HepG2 (cell line): ENCODE measurements around the gene ZFPM1. TPM values are rescaled to one million over a fixed set of nuclear protein-coding genes. Genes with fewer than 3 reads are reported as not detected.
A peak's percentile ranks its signal among the peaks of the same experiment; 100 is the strongest.

Source experiments
- GATA4 ChIP-seq: sonication (generic); IDR thresholded peaks from 2 replicates; pipeline ENCODE4 v1.6.1; 2016; ENCODE audit warnings: antibody characterized with exemption, low read depth, borderline replicate concordance
- HDAC6 ChIP-seq: fragments of 200-600 bp; sonication (generic); IDR thresholded peaks from 2 replicates; pipeline ENCODE4 v1.7.0; 2017; ENCODE audit warnings: mild to moderate bottlenecking, antibody characterized with exemption, low read length, low read depth
- HMG20B ChIP-seq: conservative IDR thresholded peaks from 2 replicates; pipeline ENCODE4 v1.6.1; 2016; ENCODE audit warnings: missing genetic modification reagents, missing compliant biosample characterization
- NFIB ChIP-seq: sonication (generic); formaldehyde crosslinking; IDR thresholded peaks from 2 replicates; pipeline ENCODE4 v1.9.0; 2021; ENCODE audit warnings: missing genetic modification reagents, mild to moderate bottlenecking, borderline replicate concordance
- NR2F6 ChIP-seq, 2 experiments: IDR thresholded peaks; 2 replicates each; pipeline ENCODE4 v1.6.1; 2016; ENCODE audit warnings: antibody characterized with exemption in 1 of 2, mild to moderate bottlenecking in 1 of 2
- REL ChIP-seq: sonication (generic); formaldehyde crosslinking; conservative IDR thresholded peaks from 2 replicates; pipeline ENCODE4 v1.8.0; 2022; ENCODE audit warnings: mild to moderate bottlenecking, missing genetic modification reagents, moderate library complexity
- SNAPC2 ChIP-seq: sonication (generic); formaldehyde crosslinking; IDR thresholded peaks from 2 replicates; pipeline ENCODE4 v1.8.1; 2022; ENCODE audit warnings: mild to moderate bottlenecking, missing genetic modification reagents
- ZFP36L2 ChIP-seq: sonication (generic); formaldehyde crosslinking; IDR thresholded peaks from 2 replicates; pipeline ENCODE4 v1.4.0; 2020; ENCODE audit warnings: missing genetic modification reagents
- ZNF12 ChIP-seq: sonication (generic); formaldehyde crosslinking; IDR thresholded peaks from 2 replicates; pipeline ENCODE4 v1.5.0; 2020; ENCODE audit warnings: missing genetic modification reagents
- ZNF296 ChIP-seq: sonication (generic); formaldehyde crosslinking; conservative IDR thresholded peaks from 2 replicates; pipeline ENCODE4 v1.5.0; 2020; ENCODE audit warnings: mild to moderate bottlenecking, missing genetic modification reagents
- ZNF614 ChIP-seq: IDR thresholded peaks from 2 replicates; pipeline ENCODE4 v1.6.1; 2018; ENCODE audit warnings: missing biosample characterization, missing genetic modification reagents, inconsistent platforms, borderline replicate concordance
- ZNF792 ChIP-seq: IDR thresholded peaks from 2 replicates; pipeline ENCODE4 v1.6.1; 2016
- polyA plus RNA-seq, 8 experiments: library from polyadenylated mRNA; depleted of rRNA in 3 of 8; stranded (reverse) in 7 of 8; unstranded in 1 of 8; fragments of >200 nt; fragmentation: Illumina TruSeq in 4 of 8; extraction: Trizol in 4 of 8; gene quantifications; 2 replicates each; pipeline versions ENCODE4 v1.2.1 to v1.2.3, GENCODE V29; 2011 to 2016; ENCODE audit warnings: low read depth in 4 of 8, missing spikeins in 1 of 8, mixed read lengths in 1 of 8; ENCODE audit not compliant: insufficient read depth in 1 of 8
- total RNA-seq, 5 experiments: library from RNA; depleted of rRNA; stranded (reverse); fragments of >200 nt; fragmentation: Illumina TruSeq; extraction: Trizol; gene quantifications; 2 replicates each; pipeline ENCODE4 v1.2.3, GENCODE V29; 2016; ENCODE audit warnings: low read depth in 1 of 5
- TF ChIP-seq, protein P1 (sequence below): sonication (generic); formaldehyde crosslinking; IDR thresholded peaks from 2 replicates; pipeline ENCODE4 v1.8.0; 2022; ENCODE audit warnings: mild to moderate bottlenecking, missing genetic modification reagents, borderline replicate concordance
- TF ChIP-seq, protein P2 (sequence below): sonication (generic); formaldehyde crosslinking; IDR thresholded peaks from 2 replicates; pipeline ENCODE4 v1.4.0; 2020; ENCODE audit warnings: missing genetic modification reagents, mild to moderate bottlenecking, borderline replicate concordance
- TF ChIP-seq, protein P3 (sequence below): sonication (generic); formaldehyde crosslinking; IDR thresholded peaks from 2 replicates; pipeline ENCODE4 v1.4.0; 2020; ENCODE audit warnings: mild to moderate bottlenecking, missing genetic modification reagents
- TF ChIP-seq, protein P4 (sequence below): sonication (generic); formaldehyde crosslinking; IDR thresholded peaks from 2 replicates; pipeline ENCODE4 v1.4.0; 2020; ENCODE audit warnings: missing genetic modification reagents
- TF ChIP-seq, protein P5 (sequence below): sonication (generic); formaldehyde crosslinking; conservative IDR thresholded peaks from 2 replicates; pipeline ENCODE4 v1.5.0; 2020; ENCODE audit warnings: missing genetic modification reagents
- TF ChIP-seq, protein P6 (sequence below): sonication (generic); formaldehyde crosslinking; IDR thresholded peaks from 2 replicates; pipeline ENCODE4 v1.5.0; 2020; ENCODE audit warnings: missing genetic modification reagents, mild to moderate bottlenecking, borderline replicate concordance

The ZFPM1 gene
- total and polyA plus RNA-seq, 2 of the 13 experiments (the other 11 are each of a cell fraction or from before 2014, with no cell fraction given) = 1.3 to 3.8 TPM

DNA sequence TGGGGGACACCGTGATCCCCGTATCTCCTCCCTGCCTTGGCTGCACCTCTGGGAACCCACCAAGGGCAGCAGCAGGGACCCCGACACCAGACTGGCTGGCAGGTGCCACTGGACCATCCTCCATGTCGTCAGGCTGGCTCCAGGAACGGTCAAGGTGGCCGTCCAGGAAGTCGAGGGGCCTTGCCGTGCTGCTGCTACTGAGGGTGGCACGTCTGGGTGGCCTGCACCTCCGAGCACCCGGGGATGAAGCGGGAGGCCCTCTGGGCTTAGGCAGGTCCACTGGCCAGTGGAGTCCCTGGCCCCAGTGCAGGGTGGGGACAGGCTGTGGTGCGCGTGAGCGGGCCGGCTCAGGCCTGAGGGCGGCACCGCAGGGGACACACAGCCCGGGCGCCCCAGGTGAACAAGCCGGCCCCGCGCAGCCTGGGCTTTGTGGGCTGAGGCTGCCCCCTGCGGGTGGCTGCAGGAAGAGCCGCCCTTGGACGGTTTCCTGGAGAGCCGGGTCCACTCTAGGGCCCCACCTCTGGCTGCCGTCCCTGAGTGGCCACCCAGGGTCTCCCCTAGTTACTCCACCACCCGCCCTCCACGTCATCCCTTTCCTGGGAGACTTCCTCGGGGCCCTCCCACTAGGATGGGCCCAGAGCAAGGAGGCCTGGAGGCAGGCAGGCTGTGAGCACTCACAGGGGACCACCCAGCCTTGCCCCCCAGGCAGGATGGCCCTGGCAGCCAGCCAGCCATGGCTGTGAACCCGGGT, 74.3 kb downstream of the ZFPM1 start (continued):
- TF ChIP-seq, protein P1, sequence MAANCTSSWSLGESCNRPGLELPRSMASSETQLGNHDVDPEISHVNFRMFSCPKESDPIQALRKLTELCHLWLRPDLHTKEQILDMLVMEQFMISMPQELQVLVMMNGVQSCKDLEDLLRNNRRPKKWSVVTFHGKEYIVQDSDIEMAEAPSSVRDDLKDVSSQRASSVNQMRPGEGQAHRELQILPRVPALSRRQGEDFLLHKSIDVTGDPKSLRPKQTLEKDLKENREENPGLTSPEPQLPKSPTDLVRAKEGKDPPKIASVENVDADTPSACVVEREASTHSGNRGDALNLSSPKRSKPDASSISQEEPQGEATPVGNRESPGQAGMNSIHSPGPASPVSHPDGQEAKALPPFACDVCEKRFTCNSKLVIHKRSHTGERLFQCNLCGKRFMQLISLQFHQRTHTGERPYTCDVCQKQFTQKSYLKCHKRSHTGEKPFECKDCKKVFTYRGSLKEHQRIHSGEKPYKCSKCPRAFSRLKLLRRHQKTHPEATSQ (CRISPR knock-in tag) = no peak
- TF ChIP-seq HDAC6 = no peak
- no peak for TF ChIP-seq ZNF296 (CRISPR knock-in tag)
- TF ChIP-seq ZNF614 (CRISPR knock-in tag) = peak; percentile 49; the same call in 1 of the 2 replicates
- TF ChIP-seq, protein P2, sequence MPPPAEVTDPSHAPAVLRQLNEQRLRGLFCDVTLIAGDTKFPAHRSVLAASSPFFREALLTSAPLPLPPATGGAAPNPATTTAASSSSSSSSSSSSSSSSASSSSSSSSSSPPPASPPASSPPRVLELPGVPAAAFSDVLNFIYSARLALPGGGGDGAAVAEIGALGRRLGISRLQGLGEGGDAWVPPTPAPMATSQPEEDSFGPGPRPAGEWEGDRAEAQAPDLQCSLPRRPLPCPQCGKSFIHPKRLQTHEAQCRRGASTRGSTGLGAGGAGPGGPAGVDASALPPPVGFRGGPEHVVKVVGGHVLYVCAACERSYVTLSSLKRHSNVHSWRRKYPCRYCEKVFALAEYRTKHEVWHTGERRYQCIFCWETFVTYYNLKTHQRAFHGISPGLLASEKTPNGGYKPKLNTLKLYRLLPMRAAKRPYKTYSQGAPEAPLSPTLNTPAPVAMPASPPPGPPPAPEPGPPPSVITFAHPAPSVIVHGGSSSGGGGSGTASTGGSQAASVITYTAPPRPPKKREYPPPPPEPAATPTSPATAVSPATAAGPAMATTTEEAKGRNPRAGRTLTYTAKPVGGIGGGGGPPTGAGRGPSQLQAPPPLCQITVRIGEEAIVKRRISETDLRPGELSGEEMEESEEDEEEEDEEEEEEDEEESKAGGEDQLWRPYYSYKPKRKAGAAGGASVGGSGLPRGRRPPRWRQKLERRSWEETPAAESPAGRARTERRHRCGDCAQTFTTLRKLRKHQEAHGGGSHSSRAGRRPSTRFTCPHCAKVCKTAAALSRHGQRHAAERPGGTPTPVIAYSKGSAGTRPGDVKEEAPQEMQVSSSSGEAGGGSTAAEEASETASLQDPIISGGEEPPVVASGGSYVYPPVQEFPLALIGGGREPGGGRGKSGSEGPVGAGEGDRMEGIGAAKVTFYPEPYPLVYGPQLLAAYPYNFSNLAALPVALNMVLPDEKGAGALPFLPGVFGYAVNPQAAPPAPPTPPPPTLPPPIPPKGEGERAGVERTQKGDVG (CRISPR knock-in tag) = peak; percentile 84; the same call in 1 of the 2 replicates
- TF ChIP-seq ZFP36L2 (CRISPR knock-in tag) = no peak
- TF ChIP-seq, protein P3, sequence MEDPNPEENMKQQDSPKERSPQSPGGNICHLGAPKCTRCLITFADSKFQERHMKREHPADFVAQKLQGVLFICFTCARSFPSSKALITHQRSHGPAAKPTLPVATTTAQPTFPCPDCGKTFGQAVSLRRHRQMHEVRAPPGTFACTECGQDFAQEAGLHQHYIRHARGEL (CRISPR knock-in tag) = no peak
- no peak for TF ChIP-seq NFIB (CRISPR knock-in tag)
- no peak for TF ChIP-seq ZNF792 (CRISPR knock-in tag)
- TF ChIP-seq NR2F6 (IDR thresholded peaks at IDR 0.05) = no peak
- TF ChIP-seq NR2F6 (CRISPR knock-in tag; IDR thresholded peaks at IDR 0.05) = peak; percentile 44; the same call in 1 of the 2 replicates
- TF ChIP-seq, protein P4, sequence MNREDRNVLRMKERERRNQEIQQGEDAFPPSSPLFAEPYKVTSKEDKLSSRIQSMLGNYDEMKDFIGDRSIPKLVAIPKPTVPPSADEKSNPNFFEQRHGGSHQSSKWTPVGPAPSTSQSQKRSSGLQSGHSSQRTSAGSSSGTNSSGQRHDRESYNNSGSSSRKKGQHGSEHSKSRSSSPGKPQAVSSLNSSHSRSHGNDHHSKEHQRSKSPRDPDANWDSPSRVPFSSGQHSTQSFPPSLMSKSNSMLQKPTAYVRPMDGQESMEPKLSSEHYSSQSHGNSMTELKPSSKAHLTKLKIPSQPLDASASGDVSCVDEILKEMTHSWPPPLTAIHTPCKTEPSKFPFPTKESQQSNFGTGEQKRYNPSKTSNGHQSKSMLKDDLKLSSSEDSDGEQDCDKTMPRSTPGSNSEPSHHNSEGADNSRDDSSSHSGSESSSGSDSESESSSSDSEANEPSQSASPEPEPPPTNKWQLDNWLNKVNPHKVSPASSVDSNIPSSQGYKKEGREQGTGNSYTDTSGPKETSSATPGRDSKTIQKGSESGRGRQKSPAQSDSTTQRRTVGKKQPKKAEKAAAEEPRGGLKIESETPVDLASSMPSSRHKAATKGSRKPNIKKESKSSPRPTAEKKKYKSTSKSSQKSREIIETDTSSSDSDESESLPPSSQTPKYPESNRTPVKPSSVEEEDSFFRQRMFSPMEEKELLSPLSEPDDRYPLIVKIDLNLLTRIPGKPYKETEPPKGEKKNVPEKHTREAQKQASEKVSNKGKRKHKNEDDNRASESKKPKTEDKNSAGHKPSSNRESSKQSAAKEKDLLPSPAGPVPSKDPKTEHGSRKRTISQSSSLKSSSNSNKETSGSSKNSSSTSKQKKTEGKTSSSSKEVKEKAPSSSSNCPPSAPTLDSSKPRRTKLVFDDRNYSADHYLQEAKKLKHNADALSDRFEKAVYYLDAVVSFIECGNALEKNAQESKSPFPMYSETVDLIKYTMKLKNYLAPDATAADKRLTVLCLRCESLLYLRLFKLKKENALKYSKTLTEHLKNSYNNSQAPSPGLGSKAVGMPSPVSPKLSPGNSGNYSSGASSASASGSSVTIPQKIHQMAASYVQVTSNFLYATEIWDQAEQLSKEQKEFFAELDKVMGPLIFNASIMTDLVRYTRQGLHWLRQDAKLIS (CRISPR knock-in tag) = no peak
- no peak for TF ChIP-seq HMG20B
- no peak for TF ChIP-seq SNAPC2 (CRISPR knock-in tag)
- TF ChIP-seq, protein P5, sequence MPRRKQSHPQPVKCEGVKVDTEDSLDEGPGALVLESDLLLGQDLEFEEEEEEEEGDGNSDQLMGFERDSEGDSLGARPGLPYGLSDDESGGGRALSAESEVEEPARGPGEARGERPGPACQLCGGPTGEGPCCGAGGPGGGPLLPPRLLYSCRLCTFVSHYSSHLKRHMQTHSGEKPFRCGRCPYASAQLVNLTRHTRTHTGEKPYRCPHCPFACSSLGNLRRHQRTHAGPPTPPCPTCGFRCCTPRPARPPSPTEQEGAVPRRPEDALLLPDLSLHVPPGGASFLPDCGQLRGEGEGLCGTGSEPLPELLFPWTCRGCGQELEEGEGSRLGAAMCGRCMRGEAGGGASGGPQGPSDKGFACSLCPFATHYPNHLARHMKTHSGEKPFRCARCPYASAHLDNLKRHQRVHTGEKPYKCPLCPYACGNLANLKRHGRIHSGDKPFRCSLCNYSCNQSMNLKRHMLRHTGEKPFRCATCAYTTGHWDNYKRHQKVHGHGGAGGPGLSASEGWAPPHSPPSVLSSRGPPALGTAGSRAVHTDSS (CRISPR knock-in tag) = no peak
- TF ChIP-seq GATA4 = no peak
- TF ChIP-seq, protein P6, sequence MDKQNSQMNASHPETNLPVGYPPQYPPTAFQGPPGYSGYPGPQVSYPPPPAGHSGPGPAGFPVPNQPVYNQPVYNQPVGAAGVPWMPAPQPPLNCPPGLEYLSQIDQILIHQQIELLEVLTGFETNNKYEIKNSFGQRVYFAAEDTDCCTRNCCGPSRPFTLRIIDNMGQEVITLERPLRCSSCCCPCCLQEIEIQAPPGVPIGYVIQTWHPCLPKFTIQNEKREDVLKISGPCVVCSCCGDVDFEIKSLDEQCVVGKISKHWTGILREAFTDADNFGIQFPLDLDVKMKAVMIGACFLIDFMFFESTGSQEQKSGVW (CRISPR knock-in tag) = no peak
- TF ChIP-seq ZNF12 = no peak
- TF ChIP-seq REL (CRISPR knock-in tag) = no peak
